Endothelial cell of hepatic sinusoid (primary cell): ENCODE measurements around the gene SDR9C7.
"Not testable (repeated sequence)": the region's sequence is repeated elsewhere in the genome, so short reads cannot be mapped to it uniquely, and the experiment has no call there.

Source experiments
- in situ Hi-C: cut with HindIII; loops from 2 replicates; pipeline ENCODE4 v1.10.0; 2017; ENCODE audit warnings: low sequenced_read_pairs

Gene SDR9C7

DNA sequence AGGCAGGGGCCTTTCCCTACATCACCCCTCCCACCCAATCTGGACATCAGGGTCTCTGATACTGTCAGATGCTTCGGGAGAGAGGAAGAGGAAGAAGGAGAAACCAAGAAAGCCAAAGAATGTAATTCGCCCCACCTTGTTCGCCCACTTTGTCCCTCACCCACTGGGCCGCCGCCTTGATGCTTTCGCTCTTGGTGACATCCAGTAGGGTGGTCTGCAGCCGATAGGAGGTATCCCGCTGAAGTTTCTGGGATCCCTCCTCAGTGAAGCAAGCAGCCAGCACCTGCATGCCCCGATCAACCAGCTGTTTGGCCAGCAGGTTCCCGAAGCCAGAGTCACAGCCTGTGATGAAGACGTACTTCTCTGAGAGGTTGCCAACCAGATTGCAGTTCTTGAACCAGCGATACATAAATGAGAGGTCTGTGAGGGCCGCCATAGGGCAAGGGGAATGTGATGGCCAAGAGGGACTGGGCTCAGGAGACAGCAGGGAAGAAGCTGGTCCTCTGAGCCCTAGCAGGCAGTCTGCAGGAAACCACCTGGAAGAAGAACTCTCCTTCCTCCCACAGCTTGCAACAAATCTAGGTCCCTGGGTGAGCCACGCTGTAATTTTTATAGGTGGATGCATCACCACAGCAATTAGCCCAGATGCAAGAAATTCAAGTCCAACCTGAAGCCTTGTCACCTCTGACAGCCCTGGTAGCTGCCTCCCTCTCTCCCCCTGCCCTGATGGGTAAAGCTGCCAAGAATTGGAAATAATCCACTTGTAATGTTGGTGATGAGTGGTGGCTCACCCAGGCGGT lies at the start of gene SDR9C7:
Gene SDR9C7 (minus strand): TSS at position 583 of the 800 bp plus-strand sequence. CDS start 147 bp downstream, at position 436.
- in situ Hi-C loops: no loop called here

DNA sequence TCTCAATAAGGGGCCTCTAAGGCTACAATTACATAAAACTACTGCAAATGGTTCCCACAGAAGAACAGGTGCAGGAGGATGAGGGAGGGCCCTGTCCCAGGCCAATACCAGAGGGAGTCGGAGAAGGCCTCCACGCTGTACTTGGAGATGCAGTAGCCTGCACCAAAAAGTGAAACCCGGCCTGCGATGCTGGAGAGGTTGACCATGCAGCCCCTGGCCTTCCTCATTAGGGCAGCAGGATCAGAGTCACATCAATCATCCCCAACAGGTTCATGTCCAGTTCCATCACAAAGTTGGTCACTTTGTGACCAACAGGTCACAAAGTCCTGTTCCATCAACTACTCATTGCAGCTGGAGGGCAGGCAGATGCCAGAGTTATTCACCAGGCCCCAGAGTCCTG lies 49.2 kb upstream of the SDR9C7 start:
- in situ Hi-C loops: loop anchor here (10.0 kb wide), 1 partner anchor 229 kb away; the partner anchor contains the start of gene PRIM1

DNA sequence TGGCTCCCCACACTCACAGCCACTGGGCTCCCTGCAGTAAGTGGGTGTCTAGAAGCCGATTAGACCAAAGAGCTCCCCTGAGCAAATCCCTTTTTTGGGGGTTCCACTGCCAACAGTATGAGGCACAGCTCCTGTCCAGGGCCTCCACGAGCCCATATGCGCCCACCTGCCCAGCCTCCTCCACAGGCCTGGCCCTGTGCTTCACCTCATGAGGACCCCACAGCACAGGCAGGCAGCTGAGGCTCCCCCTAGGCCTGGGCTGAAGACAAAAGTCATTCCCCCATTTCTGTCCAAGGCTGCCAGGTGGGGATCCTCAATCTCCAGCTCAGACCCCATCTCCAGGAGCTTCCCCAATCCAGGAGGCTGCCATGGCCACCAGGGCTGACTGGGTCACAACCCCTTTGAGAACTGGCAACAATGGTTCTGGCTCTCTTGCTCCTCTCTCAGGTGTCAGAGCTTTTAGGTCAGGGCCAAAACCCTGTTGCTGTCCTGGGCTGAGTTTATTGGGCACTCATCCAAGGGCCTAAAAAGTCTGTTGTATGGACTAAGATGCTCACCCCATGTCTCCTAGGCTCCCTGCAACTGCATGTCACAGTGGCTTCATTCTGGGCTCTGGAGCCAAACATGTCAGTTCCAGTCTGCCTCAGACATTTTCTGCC lies 48.5 kb upstream of the SDR9C7 start:
- in situ Hi-C loops: loop anchor here (10.0 kb wide), 1 partner anchor 228 kb away; the partner anchor contains the start of gene PRIM1

DNA sequence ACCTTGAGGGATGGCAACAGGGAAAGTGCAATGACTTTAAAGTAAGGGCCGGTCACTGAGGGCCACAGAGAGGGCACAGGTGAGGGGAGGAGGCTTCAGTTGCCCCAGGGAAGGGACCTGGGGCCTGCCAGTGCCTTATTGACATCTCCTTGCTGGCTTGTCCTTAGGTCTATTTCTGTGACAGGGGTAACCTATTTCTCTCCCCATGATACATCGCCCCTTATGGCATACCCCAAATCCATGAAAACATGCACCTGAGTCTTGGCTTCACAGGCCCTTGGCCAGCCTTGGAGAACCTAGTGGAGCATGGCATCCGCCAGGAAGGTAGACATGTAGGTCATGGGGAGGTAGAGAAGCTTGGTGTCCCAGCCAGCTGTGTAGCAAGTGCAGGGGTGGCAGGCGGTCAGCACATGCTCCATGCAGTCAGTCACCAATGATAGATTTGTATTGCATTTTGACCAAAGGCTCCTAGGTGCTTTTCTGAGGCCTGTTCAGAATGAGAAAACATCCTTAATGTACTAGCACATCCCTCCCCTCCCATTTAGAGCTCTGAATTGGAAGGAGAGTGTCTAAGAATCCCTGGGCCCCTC lies 46.8 kb upstream of the SDR9C7 start:
- in situ Hi-C loops: loop anchor here (10.0 kb wide), 1 partner anchor 226 kb away; the partner anchor contains the start of gene PRIM1

DNA sequence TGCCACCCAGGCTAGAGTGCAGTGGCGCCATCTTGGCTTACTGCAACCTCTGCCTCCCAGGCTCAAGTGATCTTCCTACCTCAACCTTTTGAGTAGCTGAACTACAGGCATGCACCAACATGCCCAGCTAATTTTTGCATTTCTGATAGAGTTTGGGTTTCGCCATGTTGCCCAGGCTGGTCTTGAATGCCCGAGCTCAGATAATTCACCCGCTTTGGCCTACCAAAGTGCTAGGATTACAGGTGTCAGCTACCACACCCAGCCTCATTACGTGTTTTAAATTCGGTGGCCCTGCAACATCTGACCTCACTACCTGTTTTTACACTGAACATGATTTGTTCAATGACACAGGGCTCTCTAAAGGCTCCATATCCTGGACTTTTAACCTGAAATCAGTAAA lies 46.1 kb upstream of the SDR9C7 start:
- in situ Hi-C loops: loop anchor here (10.0 kb wide), 1 partner anchor 225 kb away; the partner anchor contains the start of gene PRIM1

DNA sequence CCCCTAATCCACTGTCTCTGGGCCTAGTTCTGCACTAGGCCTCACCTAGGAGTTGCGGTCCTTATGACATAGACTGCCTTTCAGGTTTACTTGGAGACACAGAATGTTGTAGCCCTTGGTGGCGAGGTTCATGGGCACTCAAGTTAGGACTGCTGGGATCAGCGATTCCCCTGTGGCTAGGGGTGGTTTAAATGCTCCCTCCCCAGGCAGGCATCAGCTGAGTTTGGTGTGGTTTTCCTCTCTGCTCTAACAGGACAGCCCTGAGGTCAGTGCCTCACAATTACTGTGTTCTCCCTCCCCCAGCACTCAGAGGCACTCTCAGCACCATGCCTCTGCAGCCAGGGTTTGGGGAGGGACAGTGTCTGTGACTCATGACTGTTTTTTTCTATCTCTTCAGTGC lies 45.4 kb upstream of the SDR9C7 start:
- in situ Hi-C loops: loop anchor here (10.0 kb wide), 1 partner anchor 225 kb away; the partner anchor contains the start of gene PRIM1

DNA sequence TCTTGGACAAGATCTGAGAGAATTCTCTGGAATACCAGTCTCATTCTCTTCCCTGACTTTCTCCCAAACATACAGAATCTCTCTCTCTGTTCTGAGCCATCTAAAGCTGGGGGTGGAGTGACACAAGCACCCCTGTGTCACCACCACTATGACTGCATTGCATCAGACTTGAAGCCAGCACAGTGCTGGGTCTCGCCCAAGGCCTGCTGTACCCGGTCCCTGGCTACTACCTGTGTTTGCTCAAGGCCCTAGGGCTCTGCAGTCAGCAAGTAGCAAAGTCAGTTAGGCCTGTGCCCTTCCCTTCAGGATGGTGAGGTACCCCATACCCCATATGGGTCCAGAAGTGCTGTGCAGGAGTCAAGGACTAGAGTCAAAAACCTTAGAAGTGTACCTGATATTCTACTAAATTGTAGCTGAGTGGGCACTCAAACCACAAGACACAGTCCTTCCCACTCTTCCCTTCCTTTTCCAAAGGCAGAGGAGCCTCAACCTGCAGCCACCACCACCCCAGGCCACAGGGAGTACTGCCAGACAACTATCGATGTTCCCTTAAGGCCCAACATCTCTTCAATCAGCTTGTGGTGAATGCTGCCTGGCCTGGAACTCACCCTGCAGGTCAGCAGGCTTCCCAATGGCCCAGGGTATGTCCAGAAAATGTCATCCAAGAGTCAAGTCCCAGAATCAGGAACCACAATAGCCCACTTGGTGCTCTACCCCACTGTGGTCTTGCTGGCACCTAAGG lies 44.4 kb upstream of the SDR9C7 start:
- in situ Hi-C loops: no loop called here

DNA sequence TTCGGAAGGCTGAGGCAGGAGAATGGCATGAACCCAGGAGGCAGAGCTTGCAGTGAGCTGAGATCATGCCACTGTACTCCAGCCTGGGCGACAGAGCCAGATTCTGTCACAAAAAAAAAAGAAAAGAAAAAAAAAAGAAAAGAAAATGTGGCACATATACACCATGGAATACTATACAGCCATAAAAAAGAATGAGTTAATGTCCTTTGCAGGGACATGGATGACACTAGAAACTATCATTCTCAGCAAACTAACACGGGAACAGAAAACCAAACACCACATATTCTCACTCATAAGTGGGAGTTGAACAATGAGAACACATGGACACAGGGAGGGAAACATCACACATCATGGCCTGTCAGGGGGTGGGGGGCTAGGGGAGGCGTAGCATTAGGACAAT lies 43.2 kb upstream of the SDR9C7 start:
- in situ Hi-C loops: not testable (repeated sequence)

DNA sequence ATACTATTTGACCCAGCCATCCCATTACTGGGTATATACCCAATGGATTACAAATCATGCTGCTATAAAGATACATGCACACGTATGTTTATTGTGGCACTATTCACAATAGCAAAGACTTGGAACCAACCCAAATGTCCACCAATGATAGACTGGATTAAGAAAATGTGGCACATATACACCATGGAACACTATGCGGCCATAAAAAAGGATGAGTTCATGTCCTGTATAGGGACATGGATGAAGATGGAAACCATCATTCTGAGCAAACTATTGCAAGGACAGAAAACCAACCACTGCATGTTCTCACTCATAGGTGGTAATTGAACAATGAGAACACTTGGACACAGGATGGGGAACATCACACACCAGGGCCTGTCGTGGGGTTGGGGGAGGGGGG lies 40.0 kb upstream of the SDR9C7 start:
- in situ Hi-C loops: not testable (repeated sequence)

DNA sequence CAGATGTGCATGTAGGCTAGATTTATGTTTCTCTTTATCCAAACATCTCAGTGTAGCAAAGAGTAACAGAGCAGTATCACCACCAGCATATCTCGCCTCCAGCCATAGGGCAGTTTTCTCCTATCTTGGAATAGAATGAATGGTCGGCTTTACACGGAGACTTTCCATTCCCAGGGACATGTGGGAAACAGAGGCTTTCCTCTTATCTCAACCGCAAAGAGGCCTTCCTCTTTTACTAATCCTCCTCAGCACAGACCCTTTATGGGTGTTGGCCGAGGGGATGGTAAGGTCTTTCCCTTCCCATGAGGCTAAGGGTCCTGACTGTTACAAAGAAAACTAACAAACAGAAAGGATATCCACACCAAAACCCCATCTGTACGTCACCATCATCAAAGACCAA lies 34.7 kb upstream of the SDR9C7 start:
- in situ Hi-C loops: not testable (repeated sequence)

DNA sequence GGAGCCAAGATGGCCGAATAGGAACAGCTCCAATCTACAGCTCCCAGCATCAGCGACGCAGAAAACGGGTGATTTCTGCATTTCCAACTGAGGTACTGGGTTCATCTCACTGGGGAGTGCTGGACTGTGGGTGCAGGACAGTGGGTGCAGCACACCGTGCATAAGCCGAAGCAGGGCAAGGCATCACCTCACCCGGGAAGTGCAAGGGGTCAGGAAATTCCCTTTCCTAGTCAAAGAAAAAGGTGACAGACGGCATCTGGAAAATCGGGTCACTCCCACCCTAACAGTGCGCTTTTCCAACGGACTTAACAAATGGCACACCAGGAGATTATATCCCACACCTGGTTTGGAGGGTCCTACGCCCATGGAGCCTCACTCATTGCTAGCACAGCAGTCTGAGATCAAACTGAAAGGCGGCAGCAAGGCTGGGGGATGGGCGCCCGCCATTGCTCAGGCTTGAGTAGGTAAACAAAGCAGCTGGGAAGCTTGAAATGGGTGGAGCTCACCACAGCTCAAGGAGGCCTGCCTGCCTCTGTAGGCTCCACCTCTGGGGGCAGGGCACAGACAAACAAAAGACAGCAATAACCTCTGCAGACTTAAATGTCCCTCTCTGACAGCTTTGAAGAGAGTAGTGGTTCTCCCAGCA lies 31.9 kb upstream of the SDR9C7 start:
- in situ Hi-C loops: not testable (repeated sequence)

DNA sequence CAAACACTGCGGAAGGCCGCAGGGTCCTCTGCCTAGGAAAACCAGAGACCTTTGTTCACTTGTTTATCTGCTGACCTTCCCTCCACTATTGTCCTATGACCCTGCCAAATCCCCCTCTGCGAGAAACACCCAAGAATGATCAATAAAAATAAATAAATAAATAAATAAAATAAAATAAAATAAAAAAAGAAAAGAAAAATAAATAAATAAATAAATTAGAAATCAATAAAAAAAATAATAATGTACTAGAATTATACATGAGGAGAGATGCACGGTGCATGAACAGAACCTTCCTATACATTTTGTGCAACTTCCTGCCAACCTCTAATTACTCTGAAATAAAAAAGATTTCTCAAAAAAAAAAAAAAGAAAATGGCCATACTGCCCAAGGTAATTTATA lies 30.9 kb upstream of the SDR9C7 start:
- in situ Hi-C loops: not testable (repeated sequence)

DNA sequence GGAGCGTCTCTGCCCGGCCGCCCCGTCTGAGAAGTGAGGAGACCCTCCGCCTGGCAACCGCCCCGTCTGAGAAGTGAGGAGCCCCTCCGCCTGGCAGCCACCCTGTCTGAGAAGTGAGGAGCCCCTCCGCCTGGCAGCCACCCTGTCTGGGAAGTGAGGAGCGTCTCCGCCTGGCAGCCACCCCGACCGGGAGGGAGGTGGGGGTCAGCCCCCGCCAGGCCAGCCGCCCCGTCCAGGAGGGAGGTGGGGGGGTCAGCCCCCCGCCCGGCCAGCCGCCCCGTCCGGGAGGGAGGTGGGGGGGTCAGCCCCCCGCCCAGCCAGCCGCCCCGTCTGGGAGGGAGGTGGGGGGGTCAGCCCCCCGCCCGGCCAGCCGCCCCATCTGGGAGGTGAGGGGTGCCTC lies 29.3 kb upstream of the SDR9C7 start:
- in situ Hi-C loops: not testable (repeated sequence)

DNA sequence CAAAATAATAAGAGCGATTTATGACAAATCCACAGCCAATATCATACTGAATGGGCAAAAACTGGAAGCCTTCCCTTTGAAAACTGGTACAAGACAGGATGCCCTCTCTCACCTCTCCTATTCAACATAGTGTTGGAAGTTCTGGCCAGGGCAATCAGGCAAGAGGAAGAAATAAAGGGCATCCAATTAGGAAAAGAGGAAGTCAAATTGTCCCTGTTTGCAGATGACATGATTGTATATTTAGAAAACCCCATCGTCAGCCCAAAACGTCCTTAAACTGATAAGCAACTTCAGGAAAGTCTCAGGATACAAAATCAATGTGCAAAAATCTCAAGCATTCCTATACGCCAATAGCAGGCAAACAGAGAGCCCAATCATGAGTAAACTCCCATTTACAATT lies 28.0 kb upstream of the SDR9C7 start:
- in situ Hi-C loops: not testable (repeated sequence)

DNA sequence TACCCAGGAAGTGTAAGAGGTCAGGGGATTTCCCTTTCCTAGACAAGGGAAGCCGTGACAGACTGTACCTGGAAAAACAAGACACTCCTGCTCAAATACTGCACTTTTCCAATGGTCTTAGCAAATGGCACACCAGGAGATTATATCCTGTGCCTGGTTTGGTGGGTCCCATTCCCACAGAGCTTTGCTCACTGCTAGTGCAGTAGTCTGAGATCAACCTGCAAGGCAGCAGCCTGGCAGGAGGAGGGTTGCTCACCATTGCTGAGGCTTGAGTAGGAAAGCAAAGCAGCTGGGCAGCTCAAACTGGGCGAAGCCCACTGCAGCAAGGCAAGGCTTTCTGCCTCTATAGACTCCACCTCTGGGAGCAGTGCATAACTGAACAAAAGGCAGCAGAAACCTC lies 24.2 kb upstream of the SDR9C7 start:
- in situ Hi-C loops: no loop called here

DNA sequence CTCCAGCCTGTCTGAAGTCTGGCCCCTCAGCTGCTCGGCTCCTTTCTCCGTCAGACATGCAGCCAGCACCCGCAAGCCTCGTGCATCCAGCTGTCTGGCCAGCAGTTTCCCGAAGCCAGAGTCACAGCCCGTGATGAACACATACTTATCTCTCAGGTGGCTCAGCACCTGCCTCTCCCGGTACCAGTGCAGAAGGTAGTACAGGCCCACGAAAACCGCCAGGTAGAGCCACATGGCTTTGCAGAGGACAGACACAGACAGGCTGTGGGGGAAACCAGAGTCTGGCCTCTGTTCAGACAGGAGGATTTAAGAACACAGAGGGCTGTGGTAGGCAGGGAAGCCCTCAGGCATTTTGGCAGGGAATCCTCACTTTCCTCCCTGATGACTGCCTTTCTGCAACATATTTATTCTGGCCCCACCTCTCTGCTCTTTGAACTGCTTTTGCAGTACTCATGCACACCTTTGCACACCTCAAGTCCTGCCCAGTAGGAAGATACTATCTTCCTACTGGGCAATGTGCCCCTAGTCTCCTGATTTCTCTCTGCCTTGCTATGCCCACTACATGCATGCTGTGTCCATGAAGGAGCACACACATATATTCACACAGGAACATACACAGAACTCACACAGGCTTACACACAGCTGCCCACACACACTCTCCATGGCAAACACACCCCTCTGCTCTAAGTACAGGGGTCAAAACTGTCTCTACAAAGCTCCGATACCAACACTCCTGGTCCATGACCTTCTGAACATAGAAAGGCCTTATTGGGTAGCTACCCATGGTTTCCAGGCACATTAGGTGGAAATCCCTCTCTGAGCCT lies 23.2 kb upstream of the SDR9C7 start, which contains the start of gene RDH16:
Gene RDH16 (minus strand): TSS at position 380 of the 824 bp plus-strand sequence. CDS start 146 bp downstream, at position 234.
- in situ Hi-C loops: no loop called here

DNA sequence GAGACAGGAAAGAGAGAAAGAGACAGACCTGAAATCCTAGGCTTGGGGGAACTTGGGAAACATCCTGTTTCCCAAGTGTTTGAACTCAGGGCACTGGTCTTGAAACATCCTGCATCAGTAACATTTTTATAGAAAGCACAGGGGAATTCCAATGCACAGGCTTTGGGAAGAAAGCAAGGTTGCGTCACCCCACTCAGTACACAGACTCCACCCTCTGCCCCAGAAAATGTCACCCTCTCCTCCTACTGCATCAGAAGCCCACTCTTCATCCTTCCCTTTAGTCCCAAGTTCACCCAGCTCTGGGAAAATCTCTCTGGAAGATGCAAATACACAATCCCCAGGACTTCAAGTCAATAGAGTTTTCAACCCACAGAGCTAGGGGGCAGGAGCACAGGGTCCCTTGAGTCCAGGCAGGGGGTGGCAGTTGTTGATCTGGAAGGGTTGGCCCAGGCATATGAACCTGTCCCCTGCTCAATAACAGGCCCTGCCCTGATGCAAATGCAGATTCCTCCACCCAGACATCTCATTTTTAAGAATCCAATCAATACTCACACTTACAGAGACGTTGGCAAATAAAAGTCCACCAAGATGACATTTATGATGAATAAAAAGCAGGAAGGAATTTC lies 21.5 kb upstream of the SDR9C7 start:
- in situ Hi-C loops: no loop called here

DNA sequence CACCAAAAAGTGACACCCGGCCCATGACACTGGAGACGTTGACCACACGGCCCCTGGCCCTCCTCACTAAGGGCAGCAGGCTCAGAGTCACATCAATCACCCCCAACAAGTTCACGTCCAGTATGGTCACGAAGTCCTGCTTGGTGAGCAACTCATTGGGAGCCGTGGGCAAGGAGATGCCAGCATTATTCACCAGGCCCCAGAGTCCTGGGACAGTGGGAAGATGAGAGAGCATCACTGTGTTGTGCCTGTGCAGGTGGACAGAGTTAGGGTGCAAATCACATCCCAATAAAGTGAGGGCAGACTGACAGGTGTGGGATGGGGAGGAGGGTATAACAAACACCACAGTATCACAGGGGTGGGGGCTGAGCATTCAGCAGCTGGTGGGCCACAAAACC lies 20.7 kb upstream of the SDR9C7 start:
- in situ Hi-C loops: no loop called here
